ENCODE measurements around the gene SEC61A2.
"Not testable (repeated sequence)": the region's sequence is repeated elsewhere in the genome, so short reads cannot be mapped to it uniquely, and the experiment has no call there.

SEC61A2 gene

DNA sequence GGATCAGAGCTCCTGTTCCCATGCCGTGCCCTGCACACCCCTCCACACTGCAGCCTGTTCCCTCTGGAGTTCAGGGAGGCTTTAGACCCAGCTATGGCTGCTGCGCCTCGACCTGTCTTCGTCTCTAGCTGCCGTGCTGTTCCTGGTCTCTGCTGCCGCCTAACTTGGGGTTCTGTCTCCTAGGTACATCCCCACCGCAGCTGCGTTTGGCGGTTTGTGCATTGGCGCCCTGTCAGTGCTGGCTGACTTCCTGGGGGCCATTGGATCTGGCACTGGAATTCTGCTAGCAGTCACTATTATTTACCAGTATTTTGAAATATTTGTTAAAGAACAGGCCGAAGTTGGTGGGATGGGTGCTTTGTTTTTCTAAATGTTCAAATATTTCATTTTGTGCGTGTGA lies 34.6 kb downstream of the SEC61A2 start:
- no peak overlapping the region for H2BK12ac ChIP-seq (ENCODE audit: low read length in 2 of 2)
- H2AK5ac ChIP-seq (ENCODE audit: low read length, severe bottlenecking) = no peak overlapping the region
- no peak overlapping the region for H3K4ac ChIP-seq (ENCODE audit: low read depth in 1 of 2, low read length in 2 of 2)
- H3K18ac ChIP-seq (ENCODE audit: low read depth in 1 of 2, low read length in 2 of 2) = no peak overlapping the region
- H3K9ac ChIP-seq (ENCODE audit: low read length) = no peak overlapping the region
- peak overlapping the region; percentile 34 for H4K91ac ChIP-seq (ENCODE audit: low read length)
- H3K14ac ChIP-seq (ENCODE audit: low read length in 2 of 2) = peak overlapping the region in 1 of 2 experiments; percentile 31
- no peak overlapping the region for H3K4me2 ChIP-seq (ENCODE audit: low read length, poor library complexity, severe bottlenecking)
- no peaks in the 10 kb centered on the region for H3K4me1 ChIP-seq (ENCODE audit: control insufficient read depth, insufficient read depth, low read depth, low read length)
- H3K36me3 ChIP-seq (ENCODE audit: control insufficient read depth in 1 of 2, insufficient read depth in 2 of 2, low read depth in 1 of 2, low read length in 2 of 2) = peaks cover 38 to 90% of the 10 kb centered on the region in 2 experiments
- no peaks in the 10 kb centered on the region for H3K9me3 ChIP-seq (ENCODE audit: control insufficient read depth, low read length)
- H2BK120ac ChIP-seq (ENCODE audit: low read depth, low read length) = no peak overlapping the region
- peak overlapping the region; percentile 57 for H4K8ac ChIP-seq (ENCODE audit: low read length)
- no peak overlapping the region for H3K23ac ChIP-seq (ENCODE audit: low read length in 2 of 2)
- H2BK5ac ChIP-seq (ENCODE audit: low read depth, low read length, poor library complexity, severe bottlenecking) = no peak overlapping the region
- DNase-seq = no peak
- WGBS = 94% methylated on average over 12 of the region's 12 CpGs
- H2AFZ ChIP-seq (ENCODE audit: low read depth, low read length) = no peak overlapping the region
- H2BK15ac ChIP-seq (ENCODE audit: low read depth, poor library complexity, severe bottlenecking) = no peak overlapping the region
- H3K27me3 ChIP-seq (ENCODE audit: control insufficient read depth in 1 of 2, insufficient read depth in 1 of 2, low read length in 2 of 2) = no peaks in the 10 kb centered on the region
- no peak overlapping the region for H3K27ac ChIP-seq (ENCODE audit: low read length, poor library complexity, severe bottlenecking)
- peaks cover 6% of the 10 kb centered on the region for H3K79me1 ChIP-seq (replicated peaks; ENCODE audit: low read length, poor library complexity, severe bottlenecking)
- no peak overlapping the region for H3K4me3 ChIP-seq (ENCODE audit: insufficient read depth in 1 of 2, low read depth in 1 of 2, low read length in 2 of 2)

DNA sequence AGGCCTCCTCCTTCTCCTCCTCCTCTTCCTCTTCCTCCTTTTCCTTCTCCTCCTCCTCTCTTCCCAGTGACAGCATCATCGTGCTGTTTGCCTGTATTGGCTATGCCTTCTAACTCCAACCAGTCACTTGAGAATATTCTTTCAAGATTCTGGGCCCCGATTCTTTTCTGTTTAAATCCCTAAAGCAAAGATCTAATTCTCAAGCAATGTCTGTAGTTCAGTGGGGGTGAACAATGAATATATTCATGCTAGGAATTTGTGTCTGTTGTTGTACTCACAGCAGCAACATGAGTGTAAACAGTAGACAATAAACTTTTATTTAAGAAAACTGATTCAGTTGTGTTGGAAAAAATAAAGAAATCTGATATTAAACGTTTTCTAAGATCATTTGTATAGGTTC lies 35.6 kb downstream of the SEC61A2 start:
- no peaks in the 10 kb centered on the region for H3K4me1 ChIP-seq (ENCODE audit: control insufficient read depth, insufficient read depth, low read depth, low read length)
- 92% methylated on average over 2 of the region's 3 CpGs for WGBS
- no peak for DNase-seq
- no peak overlapping the region for H3K9ac ChIP-seq (ENCODE audit: low read length)
- H2AK5ac ChIP-seq (ENCODE audit: low read length, severe bottlenecking) = no peak overlapping the region
- no peak overlapping the region for H4K8ac ChIP-seq (ENCODE audit: low read length)
- no peak overlapping the region for H3K4me3 ChIP-seq (ENCODE audit: insufficient read depth in 1 of 2, low read depth in 1 of 2, low read length in 2 of 2)
- no peak overlapping the region for H3K14ac ChIP-seq (ENCODE audit: low read length in 2 of 2)
- peaks cover 42 to 90% of the 10 kb centered on the region in 2 experiments for H3K36me3 ChIP-seq (ENCODE audit: control insufficient read depth in 1 of 2, insufficient read depth in 2 of 2, low read depth in 1 of 2, low read length in 2 of 2)
- H3K27ac ChIP-seq (ENCODE audit: low read length, poor library complexity, severe bottlenecking) = no peak overlapping the region
- no peak overlapping the region for H3K4ac ChIP-seq (ENCODE audit: low read depth in 1 of 2, low read length in 2 of 2)
- H3K23ac ChIP-seq (ENCODE audit: low read length in 2 of 2) = no peak overlapping the region
- H2AFZ ChIP-seq (ENCODE audit: low read depth, low read length) = no peak overlapping the region
- no peaks in the 10 kb centered on the region for H3K9me3 ChIP-seq (ENCODE audit: control insufficient read depth, low read length)
- H2BK5ac ChIP-seq (ENCODE audit: low read depth, low read length, poor library complexity, severe bottlenecking) = no peak overlapping the region
- H3K27me3 ChIP-seq (ENCODE audit: control insufficient read depth in 1 of 2, insufficient read depth in 1 of 2, low read length in 2 of 2) = no peaks in the 10 kb centered on the region
- peaks cover 8% of the 10 kb centered on the region for H3K79me1 ChIP-seq (replicated peaks; ENCODE audit: low read length, poor library complexity, severe bottlenecking)
- no peak overlapping the region for H3K4me2 ChIP-seq (ENCODE audit: low read length, poor library complexity, severe bottlenecking)
- no peak overlapping the region for H2BK120ac ChIP-seq (ENCODE audit: low read depth, low read length)
- H4K91ac ChIP-seq (ENCODE audit: low read length) = no peak overlapping the region
- H2BK12ac ChIP-seq (ENCODE audit: low read length in 2 of 2) = no peak overlapping the region
- H2BK15ac ChIP-seq (ENCODE audit: low read depth, poor library complexity, severe bottlenecking) = no peak overlapping the region
- H3K18ac ChIP-seq (ENCODE audit: low read depth in 1 of 2, low read length in 2 of 2) = no peak overlapping the region

DNA sequence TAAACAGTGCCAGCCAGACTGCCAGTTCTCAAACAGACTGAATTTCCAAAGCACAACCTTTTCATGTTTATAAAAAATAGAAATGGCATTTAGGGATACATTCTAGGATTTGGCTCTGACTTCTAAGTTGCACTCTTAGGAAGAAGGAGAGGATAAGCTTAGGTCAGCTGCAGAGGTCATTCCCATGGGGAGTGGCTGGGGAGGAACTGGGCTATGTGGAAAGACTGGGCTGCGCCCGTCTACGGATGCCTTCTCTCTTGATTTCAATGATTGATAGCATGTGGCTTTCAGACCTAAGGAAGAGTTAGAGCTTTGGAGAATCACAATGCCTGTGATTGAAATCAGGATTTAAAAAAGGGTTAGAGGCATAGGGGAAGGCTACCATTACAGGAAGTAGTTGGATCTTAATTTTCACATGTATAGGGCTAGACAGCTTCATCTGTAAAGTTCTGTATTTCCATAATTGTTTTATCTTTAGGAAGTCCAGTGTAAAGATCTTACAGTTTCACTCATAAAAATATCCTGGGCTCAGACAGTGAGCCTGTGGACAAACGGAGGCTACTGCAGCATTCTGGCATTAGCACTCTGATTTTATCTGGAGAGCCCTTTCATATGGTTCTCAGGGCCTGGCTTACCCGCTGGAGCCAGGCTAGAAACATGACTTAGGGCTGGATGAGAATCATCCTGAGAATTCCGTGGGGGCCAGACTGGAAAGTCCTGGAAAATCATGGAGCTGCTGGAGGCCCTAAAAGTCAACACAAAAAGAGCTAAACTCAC lies 36.7 kb downstream of the SEC61A2 start:
- Histone ChIP-seq H3K9me3 (ENCODE audit: control insufficient read depth, low read length) (no peaks in the 10 kb centered on the region), H3K36me3 (ENCODE audit: control insufficient read depth in 1 of 2, insufficient read depth in 2 of 2, low read depth in 1 of 2, low read length in 2 of 2) (peaks cover 42 to 94% of the 10 kb centered on the region in 2 experiments), H3K18ac (ENCODE audit: low read depth in 1 of 2, low read length in 2 of 2) (no peak overlapping the region), H2BK120ac (ENCODE audit: low read depth, low read length) (no peak overlapping the region), H3K9ac (ENCODE audit: low read length) (no peak overlapping the region), H4K8ac (ENCODE audit: low read length) (no peak overlapping the region), H2BK15ac (ENCODE audit: low read depth, poor library complexity, severe bottlenecking) (no peak overlapping the region), H3K4me2 (ENCODE audit: low read length, poor library complexity, severe bottlenecking) (no peak overlapping the region), H3K4ac (ENCODE audit: low read depth in 1 of 2, low read length in 2 of 2) (no peak overlapping the region), H2BK5ac (ENCODE audit: low read depth, low read length, poor library complexity, severe bottlenecking) (no peak overlapping the region), H4K91ac (ENCODE audit: low read length) (no peak overlapping the region), H2BK12ac (ENCODE audit: low read length in 2 of 2) (no peak overlapping the region), H3K14ac (ENCODE audit: low read length in 2 of 2) (no peak overlapping the region), H2AK5ac (ENCODE audit: low read length, severe bottlenecking) (no peak overlapping the region), H2AFZ (ENCODE audit: low read depth, low read length) (no peak overlapping the region), H3K27me3 (ENCODE audit: control insufficient read depth in 1 of 2, insufficient read depth in 1 of 2, low read length in 2 of 2) (no peaks in the 10 kb centered on the region), H3K4me3 (ENCODE audit: insufficient read depth in 1 of 2, low read depth in 1 of 2, low read length in 2 of 2) (no peak overlapping the region), H3K79me1 (replicated peaks; ENCODE audit: low read length, poor library complexity, severe bottlenecking) (peaks cover 12% of the 10 kb centered on the region), H3K27ac (ENCODE audit: low read length, poor library complexity, severe bottlenecking) (no peak overlapping the region), H3K23ac (ENCODE audit: low read length in 2 of 2) (no peak overlapping the region), H3K4me1 (ENCODE audit: control insufficient read depth, insufficient read depth, low read depth, low read length) (no peaks in the 10 kb centered on the region)
- WGBS = 92% methylated on average over 6 of the region's 6 CpGs
- DNase-seq = no peak

DNA sequence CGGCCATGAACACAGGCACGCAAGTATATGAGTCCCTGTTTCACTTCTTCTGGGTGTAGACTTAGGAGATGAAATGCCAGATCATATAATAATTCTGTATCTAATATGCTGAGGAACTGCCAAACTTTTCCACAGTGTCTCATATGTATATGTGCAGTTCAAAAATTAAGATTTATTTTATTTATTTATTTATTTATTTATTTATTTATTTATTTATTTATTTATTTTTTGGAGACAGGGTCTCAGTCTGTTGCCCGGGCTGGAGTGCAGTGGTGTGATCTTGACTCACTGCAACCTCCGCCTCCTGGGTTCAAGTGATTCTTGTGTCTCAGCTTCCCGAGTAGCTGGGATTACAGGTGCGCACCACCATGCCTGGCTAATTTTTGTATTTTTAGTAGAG lies 42.0 kb downstream of the SEC61A2 start:
- H4K8ac ChIP-seq (ENCODE audit: low read length); H3K9me3 ChIP-seq (ENCODE audit: control insufficient read depth, low read length); H2BK15ac ChIP-seq (ENCODE audit: low read depth, poor library complexity, severe bottlenecking); H3K27me3 ChIP-seq (ENCODE audit: control insufficient read depth in 1 of 2, insufficient read depth in 1 of 2, low read length in 2 of 2); H3K4me1 ChIP-seq (ENCODE audit: control insufficient read depth, insufficient read depth, low read depth, low read length); H2BK5ac ChIP-seq (ENCODE audit: low read depth, low read length, poor library complexity, severe bottlenecking); H3K4me3 ChIP-seq (ENCODE audit: insufficient read depth in 1 of 2, low read depth in 1 of 2, low read length in 2 of 2); H2BK12ac ChIP-seq (ENCODE audit: low read length in 2 of 2); H3K9ac ChIP-seq (ENCODE audit: low read length); H3K18ac ChIP-seq (ENCODE audit: low read depth in 1 of 2, low read length in 2 of 2); H2AK5ac ChIP-seq (ENCODE audit: low read length, severe bottlenecking); H4K91ac ChIP-seq (ENCODE audit: low read length); H3K14ac ChIP-seq (ENCODE audit: low read length in 2 of 2); H3K4me2 ChIP-seq (ENCODE audit: low read length, poor library complexity, severe bottlenecking); H3K23ac ChIP-seq (ENCODE audit: low read length in 2 of 2); DNase-seq; H3K4ac ChIP-seq (ENCODE audit: low read depth in 1 of 2, low read length in 2 of 2); H2BK120ac ChIP-seq (ENCODE audit: low read depth, low read length); H2AFZ ChIP-seq (ENCODE audit: low read depth, low read length); H3K27ac ChIP-seq (ENCODE audit: low read length, poor library complexity, severe bottlenecking): not testable (repeated sequence)
- Histone ChIP-seq H3K79me1 (replicated peaks; ENCODE audit: low read length, poor library complexity, severe bottlenecking) (peaks cover 13% of the 10 kb centered on the region), H3K36me3 (ENCODE audit: control insufficient read depth in 1 of 2, insufficient read depth in 2 of 2, low read depth in 1 of 2, low read length in 2 of 2) (peaks cover 56 to 80% of the 10 kb centered on the region in 2 experiments)
- WGBS = 98% methylated on average over 5 of the region's 6 CpGs
